ENCODE data around the gene RGS7BP.

DNA sequence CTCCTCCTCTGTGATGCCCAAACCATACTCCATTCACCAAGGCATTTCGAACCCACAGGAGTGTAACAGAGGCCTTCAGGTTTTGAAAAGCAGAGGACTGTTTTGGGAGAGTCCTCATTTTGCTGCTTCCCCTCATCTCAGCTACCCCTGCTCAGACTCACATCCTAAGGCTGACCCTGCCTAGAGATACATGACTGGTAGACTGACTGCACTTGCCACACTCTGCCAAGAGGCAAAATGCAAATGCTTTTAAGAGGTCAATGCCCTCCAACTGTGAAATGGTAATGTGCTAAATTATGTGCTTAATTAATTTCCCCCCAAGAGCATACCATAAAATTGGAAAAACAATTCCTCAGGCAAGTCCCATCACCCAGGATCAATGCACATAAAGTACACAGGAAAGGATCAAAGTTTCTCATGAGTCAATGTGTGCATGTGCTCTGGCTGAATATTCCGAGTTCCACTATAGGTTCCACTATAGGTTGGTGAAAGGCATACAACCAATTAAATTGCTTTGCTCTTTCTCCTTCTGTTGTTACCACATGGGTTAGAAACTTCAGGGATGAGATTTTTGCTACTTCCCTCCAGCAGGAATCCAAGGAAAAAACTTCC is 87.0 kb downstream of the RGS7BP start:
- TF ChIP-seq EZH2phosphoT487 (IDR thresholded peaks at IDR 0.05; ENCODE audit: insufficient read depth, low read depth) (no peak), EZH2 (IDR thresholded peaks at IDR 0.05; ENCODE audit: insufficient read depth, poor library complexity, severe bottlenecking) (no peak)
